T-helper 1 cell treated with Interleukin-12 subunit alpha and Interleukin-12 subunit beta and Interleukin-4 antibody, amounts not matched to agents 30 μg/mL and 1 μg/mL, for 36 hours (primary cell): ENCODE measurements around the gene PNPLA3.

Source experiments
- H3K27ac Mint-ChIP-seq: one replicate; pipeline ENCODE4 v1.8.0; 2021; ENCODE audit warnings: mild to moderate bottlenecking, mixed read lengths
- H3K27me3 Mint-ChIP-seq: one replicate; pipeline ENCODE4 v1.8.0; 2021; ENCODE audit warnings: low read depth, mixed read lengths
- H3K36me3 Mint-ChIP-seq: one replicate; pipeline ENCODE4 v1.8.0; 2021; ENCODE audit warnings: low read depth, mixed read lengths
- H3K4me1 Mint-ChIP-seq: one replicate; pipeline ENCODE4 v1.8.0; 2021; ENCODE audit warnings: low read depth, mixed read lengths
- H3K4me3 Mint-ChIP-seq: one replicate; pipeline ENCODE4 v1.8.0; 2021; ENCODE audit warnings: mild to moderate bottlenecking, moderate library complexity, mixed read lengths
- H3K9me3 Mint-ChIP-seq: one replicate; pipeline ENCODE4 v1.8.0; 2021; ENCODE audit warnings: mixed read lengths

Gene PNPLA3

DNA sequence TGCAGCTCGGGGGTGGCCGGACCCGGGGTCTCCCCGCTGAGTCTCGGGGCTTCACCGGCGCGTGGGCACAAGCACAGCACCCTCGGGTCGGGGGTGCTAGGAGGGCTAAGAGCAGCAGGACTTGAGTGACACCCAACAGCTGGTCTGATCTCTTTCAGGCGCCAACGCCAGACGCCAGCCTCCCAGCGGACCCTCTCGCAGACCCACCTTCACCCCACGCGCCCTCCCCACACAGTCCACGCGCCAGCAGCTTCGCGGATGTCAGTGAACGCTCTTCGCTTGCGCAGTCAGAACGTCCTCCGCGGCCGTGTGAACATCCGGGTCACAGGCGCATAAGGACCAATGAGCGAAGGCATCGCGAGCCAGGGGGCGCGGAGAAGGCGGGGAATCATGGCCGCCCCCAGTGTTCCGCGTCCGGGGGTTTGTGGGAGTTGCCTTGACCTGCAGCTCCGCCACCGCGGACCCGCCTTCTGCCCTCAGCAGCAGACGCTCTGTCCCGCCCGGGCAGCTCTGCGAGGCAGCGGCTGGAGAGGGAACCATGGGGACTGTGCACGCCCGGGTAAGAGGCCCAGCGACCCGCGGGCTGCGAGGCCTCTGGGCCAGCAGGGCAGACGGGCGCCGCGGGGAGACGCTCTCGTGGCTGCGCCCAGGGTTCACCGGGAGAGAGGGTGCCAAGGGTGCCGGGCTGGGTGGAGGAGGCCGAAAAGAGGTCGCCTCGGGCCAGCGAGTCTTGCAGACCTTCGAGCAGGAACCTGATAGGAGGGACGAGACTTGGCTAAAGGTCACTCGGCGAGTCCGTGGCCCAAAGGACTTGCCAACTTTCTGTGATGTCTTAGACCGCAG, 31.7 kb downstream of the PNPLA3 start, which contains the start of gene SAMM50:
TSS of gene SAMM50 (plus strand) at position 403 of the 843 bp plus-strand sequence. CDS start at position 539, 136 bp downstream.
- Mint-ChIP-seq H3K36me3 (peaks cover 3% of the 10 kb centered on the region), H3K9me3 (no peaks in the 10 kb centered on the region), H3K4me3 (peak within 1 kb of the TSS; percentile 95), H3K27me3 (no peaks in the 10 kb centered on the region), H3K4me1 (peaks cover 24% of the 10 kb centered on the region), H3K27ac (peak within 1 kb of the TSS; percentile 93)

DNA sequence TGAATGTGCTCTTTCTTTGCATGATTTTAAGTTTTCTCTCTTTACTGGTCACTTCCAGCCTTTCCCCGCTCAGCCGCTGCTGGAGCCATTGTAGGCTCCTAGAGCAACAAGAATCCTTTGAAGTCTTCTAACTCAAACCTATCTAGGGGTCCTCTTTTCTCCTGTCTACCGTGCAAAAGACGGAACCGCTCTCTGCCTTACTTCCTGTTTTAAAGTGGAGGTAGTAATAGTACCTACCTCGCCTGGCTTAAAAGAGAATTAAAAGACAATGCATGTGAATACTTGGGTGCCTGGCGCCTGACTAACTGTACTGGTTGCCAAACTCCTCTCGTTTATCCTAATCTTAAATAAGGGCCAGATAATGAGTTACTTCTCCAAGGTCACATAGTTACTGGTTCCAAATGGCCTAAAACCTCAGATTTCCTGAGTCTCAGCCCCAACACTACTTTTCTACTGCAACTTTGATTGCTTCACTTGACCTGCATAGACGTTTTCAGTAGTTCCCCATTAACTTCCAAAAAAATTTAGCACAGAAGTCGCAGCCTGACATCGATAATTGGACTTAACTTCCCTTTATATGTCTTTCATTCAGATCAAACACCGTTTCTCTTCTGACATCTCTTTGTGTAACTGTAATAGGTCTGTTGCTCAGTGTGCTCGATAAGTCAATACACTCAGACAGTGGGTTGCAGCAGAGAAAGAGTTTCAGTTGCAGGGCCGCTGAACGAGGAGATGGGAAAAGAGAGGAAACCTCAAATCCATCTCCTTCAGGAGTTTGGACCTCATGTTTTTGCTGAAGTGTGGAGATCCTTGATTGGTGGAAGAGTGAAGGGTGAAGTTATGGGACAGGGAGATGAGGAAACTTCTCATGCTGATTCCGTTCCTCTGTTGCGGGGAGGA, 32.5 kb downstream of the PNPLA3 start:
- peak overlapping the region; percentile 95 for H3K4me3 Mint-ChIP-seq
- peaks cover 24% of the 10 kb centered on the region for H3K4me1 Mint-ChIP-seq

DNA sequence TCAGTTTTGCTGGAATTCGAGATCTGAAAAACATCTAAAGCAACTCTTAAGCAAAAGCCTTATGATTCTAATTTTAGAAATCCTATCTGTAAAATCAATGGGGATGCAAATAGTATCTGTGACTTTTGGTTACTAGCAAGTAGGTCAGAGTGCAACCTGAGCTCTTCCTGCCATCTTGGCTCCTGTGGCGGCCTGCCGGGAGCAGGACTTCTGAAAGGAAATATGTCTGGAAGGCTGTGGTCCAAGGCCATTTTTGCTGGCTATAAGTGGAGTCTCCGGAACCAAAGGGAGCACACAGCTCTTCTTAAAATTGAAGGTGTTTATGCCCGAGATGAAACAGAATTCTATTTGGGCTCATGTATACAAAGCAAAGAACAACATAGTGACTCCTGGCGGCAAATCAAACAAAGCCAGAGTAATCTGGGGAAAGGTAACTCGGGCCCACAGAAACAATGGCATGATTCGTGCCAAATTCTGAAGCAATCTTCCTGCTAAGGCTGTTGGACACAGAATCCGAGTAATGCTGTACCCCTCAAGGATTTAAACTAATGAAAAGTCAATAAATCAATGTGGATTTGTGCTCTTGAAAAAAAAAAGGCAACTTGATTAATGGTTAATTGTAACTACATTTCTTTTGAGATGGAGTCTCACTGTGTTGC, 33.3 kb downstream of the PNPLA3 start:
- no peaks in the 10 kb centered on the region for H3K27me3 Mint-ChIP-seq
- no peaks in the 10 kb centered on the region for H3K9me3 Mint-ChIP-seq
- peaks cover 24% of the 10 kb centered on the region for H3K4me1 Mint-ChIP-seq
- no peak overlapping the region for H3K27ac Mint-ChIP-seq
- peaks cover 3% of the 10 kb centered on the region for H3K36me3 Mint-ChIP-seq
- peak overlapping the region; percentile 95 for H3K4me3 Mint-ChIP-seq

More for the DNA sequence above, 32.5 kb downstream of the PNPLA3 start:
- H3K9me3 Mint-ChIP-seq = no peaks in the 10 kb centered on the region
- no peaks in the 10 kb centered on the region for H3K27me3 Mint-ChIP-seq
- H3K36me3 Mint-ChIP-seq = peaks cover 3% of the 10 kb centered on the region
- peak overlapping the region; percentile 93 for H3K27ac Mint-ChIP-seq

DNA sequence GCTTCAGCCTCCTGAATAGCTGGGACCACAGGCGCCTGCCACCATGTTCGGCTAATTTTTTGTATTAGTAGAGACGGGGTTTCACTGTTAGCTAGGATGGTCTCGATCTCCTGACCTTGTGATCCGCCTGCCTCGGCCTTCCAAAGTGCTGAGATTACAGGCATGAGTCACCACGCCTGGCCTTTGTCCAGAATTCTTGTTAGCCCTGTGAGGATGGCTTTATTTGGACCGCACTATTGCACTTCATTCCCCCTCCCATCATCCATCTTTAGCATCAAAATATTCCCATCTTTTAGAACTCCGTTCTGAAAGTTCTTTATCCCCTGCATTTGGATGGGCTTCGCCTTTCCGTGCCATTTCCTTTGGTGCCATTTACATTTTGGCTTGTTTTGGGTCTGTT, 34.3 kb downstream of the PNPLA3 start:
- Mint-ChIP-seq H3K4me3 (peak overlapping the region; percentile 27), H3K27me3 (no peaks in the 10 kb centered on the region), H3K9me3 (no peaks in the 10 kb centered on the region), H3K27ac (no peak overlapping the region), H3K4me1 (peaks cover 24% of the 10 kb centered on the region), H3K36me3 (peaks cover 3% of the 10 kb centered on the region)

DNA sequence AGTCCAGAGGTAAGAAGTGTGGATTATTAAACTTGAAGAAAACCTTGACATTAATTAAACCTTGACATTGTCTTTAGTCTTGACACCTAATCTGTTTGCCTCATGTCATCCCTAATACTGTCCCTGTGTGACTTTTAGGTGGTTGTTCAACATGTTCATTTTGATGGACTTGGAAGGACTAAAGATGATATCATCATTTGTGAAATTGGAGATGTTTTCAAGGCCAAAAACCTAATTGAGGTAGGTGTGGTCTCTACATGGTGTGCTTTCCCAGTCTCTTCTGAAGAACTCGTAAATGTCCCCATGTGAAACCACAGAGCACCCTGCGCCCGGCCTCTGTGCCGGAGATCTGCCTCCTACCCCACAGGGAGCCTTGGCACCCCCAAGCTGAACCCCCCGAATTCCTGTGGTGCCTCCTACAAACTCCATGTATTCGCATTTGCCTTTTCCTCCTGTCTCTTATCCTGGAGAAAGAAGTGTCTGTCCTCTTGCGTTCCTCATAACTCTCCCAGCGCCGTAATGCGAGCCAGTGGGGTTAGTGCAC, 40.8 kb downstream of the PNPLA3 start:
- peaks cover under 1% of the 10 kb centered on the region for H3K4me1 Mint-ChIP-seq
- H3K27me3 Mint-ChIP-seq = no peaks in the 10 kb centered on the region
- H3K36me3 Mint-ChIP-seq = peaks cover 26% of the 10 kb centered on the region
- H3K9me3 Mint-ChIP-seq = no peaks in the 10 kb centered on the region
- H3K4me3 Mint-ChIP-seq = no peak overlapping the region
- H3K27ac Mint-ChIP-seq = no peak overlapping the region

DNA sequence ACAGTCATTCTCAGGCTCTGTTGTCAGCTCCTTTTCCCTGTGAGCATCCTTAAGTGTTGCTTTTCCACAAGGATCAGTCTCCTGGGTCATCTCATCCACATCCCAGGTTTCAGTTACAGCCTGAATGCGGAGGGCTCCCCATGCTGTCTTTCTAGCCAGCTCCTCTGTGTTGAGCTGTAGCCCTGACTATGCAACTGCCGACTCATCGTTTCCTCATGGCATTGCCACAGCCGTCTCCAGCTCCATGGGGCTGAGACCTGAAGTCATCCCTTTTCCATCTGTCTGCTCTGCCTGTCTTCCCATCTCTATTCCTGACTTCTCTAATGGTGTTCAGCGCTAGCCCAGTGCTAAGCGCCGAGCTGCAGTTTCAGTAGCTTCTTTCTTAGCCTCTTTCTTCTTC, 43.5 kb downstream of the PNPLA3 start:
- Mint-ChIP-seq H3K27ac (no peak overlapping the region), H3K4me1 (peaks cover 2% of the 10 kb centered on the region), H3K4me3 (no peak overlapping the region), H3K27me3 (no peaks in the 10 kb centered on the region), H3K9me3 (no peaks in the 10 kb centered on the region), H3K36me3 (peaks cover 34% of the 10 kb centered on the region)

DNA sequence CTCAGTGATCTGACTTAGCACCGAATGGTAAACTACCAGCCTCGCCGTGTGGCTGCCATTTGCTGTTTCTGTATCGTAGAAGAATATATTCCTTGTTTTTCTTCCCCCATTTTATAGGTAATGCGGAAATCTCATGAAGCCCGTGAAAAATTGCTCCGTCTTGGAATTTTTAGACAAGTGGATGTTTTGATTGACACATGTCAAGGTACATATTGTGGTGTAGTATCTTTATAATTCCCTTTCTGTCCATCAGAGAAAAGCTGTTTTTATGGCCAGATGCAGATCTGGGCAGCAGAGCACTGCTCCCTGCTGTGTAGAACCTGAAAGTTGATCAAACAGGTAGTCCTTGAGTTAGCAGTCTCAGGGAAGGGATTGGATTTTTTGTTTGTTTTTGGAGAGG, 45.0 kb downstream of the PNPLA3 start:
- Mint-ChIP-seq H3K27ac (no peak overlapping the region), H3K4me1 (peaks cover 2% of the 10 kb centered on the region), H3K9me3 (no peaks in the 10 kb centered on the region), H3K36me3 (peaks cover 32% of the 10 kb centered on the region), H3K27me3 (no peaks in the 10 kb centered on the region), H3K4me3 (no peak overlapping the region)

DNA sequence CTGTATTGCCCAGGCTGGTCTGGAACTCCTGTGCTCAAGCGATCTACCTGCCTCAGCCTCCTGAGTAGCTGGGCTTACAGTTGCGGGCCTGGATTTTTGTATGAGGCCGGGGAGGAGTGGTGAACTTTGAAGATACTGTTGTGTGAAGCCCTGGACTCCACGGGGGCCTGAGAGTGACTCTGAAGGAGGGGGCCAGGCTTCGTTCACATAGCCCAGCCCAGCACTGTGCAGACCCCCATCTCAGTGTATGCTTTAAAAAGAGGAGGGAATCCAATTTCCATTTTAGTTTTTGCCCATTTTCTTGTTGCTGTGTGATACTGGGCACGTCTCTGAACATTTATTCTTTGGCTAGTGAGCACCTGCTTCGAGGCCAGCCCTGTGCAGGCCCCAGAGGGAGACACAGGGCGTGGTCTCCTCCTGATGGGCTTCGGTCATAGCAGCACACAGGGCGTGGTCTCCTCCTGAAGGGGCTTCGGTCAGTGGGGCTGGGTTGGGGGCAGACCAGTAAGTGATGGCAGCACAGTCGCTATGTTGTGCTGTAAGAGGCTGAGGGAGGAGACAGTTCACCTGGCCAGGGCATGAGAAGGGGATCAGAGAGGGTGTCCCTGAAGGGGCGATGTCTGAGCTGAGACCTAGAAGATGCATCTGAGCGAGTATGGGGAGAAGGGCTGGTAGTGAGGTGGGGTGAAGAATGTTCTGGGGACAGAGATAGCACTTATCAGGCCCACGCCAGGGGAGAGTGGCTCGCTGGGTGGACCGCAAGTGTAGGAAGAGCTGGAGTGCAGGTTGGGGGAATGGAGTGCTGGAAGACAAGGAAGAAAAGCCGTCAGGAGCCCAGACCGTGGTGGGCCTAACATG, 45.6 kb downstream of the PNPLA3 start:
- peaks cover 2% of the 10 kb centered on the region for H3K4me1 Mint-ChIP-seq
- H3K9me3 Mint-ChIP-seq = no peaks in the 10 kb centered on the region
- no peaks in the 10 kb centered on the region for H3K27me3 Mint-ChIP-seq
- H3K4me3 Mint-ChIP-seq = no peak overlapping the region
- no peak overlapping the region for H3K27ac Mint-ChIP-seq
- H3K36me3 Mint-ChIP-seq = peaks cover 34% of the 10 kb centered on the region

DNA sequence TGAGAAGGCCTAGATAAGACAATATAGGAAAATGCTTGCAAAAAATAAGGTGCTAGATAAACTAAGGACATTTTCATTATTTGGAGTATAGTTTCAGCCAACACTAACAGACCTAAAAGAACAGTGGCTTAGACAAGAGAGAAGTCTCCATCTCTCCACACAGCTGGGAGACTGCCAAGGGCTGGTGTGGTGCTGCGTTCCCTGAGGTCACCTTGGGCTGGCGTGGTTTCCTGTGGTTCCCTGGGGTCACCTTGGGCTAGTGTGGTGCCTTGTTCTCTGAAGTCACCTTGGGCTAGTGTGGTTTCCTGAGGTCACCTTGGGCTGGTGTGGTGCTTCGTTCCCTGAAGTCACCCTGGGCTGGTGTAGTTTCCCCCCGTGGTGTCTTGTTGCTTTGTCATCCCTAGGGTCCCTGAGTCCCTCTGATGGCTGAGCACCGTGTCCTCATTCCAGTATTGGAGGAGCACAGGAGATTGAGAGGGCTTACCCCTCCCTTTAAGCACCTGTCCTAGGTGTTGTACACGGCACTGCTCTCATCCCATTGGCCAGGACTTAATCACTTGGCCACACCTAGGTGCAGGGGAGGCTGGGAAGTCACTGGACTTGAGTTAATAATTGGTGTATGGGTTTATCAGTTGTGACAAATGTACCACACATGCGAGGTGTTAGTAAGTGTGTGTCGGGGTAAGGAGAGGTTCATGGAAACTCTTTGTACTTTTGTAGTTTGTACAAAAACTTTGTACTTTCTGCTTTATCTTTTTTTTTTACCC, 46.6 kb downstream of the PNPLA3 start:
- Mint-ChIP-seq H3K36me3 (peaks cover 32% of the 10 kb centered on the region), H3K27ac (no peak overlapping the region), H3K4me1 (peaks cover 2% of the 10 kb centered on the region), H3K9me3 (no peaks in the 10 kb centered on the region), H3K4me3 (no peak overlapping the region), H3K27me3 (no peaks in the 10 kb centered on the region)

DNA sequence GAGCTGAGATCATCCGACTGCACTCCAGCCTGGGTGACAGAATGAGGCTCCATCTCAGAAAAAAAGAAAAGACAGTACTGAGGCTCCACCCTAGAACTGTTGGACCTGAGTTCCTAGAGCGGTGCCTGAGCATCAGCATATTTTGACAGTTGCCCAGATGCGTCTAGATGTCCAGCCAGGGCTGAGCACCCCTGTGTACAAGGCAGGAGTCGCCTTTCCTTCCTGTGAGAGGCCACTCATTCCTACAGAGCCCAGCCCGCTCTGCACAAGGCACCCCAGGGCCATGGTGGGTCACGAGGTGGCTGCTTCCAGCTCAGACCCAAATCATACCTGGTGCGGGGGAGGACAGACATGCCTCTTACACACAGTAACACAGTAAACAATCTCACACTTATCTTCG, 47.5 kb downstream of the PNPLA3 start:
- Mint-ChIP-seq H3K36me3 (peaks cover 31% of the 10 kb centered on the region), H3K4me3 (no peak overlapping the region), H3K4me1 (peaks cover 2% of the 10 kb centered on the region)

DNA sequence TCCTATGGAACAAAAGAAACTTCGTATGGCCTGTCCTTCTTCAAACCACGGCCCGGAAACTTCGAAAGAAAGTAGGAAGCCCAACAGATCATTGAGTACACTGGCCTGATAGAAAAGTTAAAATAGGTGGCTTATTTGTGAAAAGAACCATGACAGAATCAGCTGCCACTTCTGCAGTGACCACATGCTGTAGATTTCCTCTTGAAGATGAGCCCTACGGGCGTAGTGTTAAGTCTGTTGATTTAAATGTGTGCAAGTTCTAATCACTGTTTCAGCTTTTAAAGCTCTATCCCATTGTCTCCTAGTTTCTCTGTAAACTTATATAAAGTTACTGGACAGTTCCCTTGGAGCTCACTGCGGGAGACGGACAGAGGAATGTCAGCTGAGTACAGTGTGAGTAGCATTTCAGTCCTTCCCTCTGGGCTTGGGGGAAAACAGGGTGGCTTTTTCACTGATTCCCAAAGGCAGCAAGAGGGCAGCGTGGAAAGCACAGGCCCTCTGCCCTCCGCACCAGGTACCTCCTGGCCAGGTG, 49.4 kb downstream of the PNPLA3 start:
- Mint-ChIP-seq H3K27me3 (no peaks in the 10 kb centered on the region), H3K27ac (no peak overlapping the region), H3K4me1 (peaks cover 2% of the 10 kb centered on the region), H3K36me3 (peaks cover 25% of the 10 kb centered on the region), H3K4me3 (no peak overlapping the region), H3K9me3 (no peaks in the 10 kb centered on the region)

More for the DNA sequence above, 47.5 kb downstream of the PNPLA3 start:
- H3K9me3 Mint-ChIP-seq = no peaks in the 10 kb centered on the region
- no peak overlapping the region for H3K27ac Mint-ChIP-seq
- H3K27me3 Mint-ChIP-seq = no peaks in the 10 kb centered on the region

DNA sequence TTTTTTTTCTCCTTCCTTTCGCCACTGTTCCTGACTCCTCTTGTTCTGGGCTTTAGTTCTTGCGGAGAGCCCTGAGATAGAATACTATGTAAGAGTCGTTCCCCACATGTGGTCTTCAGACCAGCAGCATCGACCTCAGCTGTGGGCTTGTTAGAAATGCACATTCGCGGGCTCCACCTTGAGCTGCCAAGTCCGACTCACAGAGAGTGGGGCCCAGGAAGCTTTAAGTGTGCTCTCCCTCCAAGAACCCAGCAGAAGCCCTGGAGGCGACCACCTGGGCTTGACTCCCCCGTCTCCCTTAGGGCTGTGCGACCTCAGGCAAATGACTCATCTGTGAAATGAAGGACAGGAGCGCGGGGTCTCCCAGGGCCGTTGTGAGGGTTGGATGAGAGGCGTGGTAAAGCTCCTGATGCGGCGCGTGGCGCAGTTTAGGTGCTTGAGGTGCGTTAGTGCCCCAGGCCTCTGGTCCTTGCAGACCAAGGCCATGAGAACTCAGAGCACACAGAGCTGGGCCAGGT, 50.5 kb downstream of the PNPLA3 start:
- Mint-ChIP-seq H3K36me3 (peaks cover 21% of the 10 kb centered on the region), H3K4me1 (peaks cover 2% of the 10 kb centered on the region), H3K27ac (no peak overlapping the region)

More for the DNA sequence above, 50.5 kb downstream of the PNPLA3 start:
- Mint-ChIP-seq H3K9me3 (no peaks in the 10 kb centered on the region), H3K27me3 (no peaks in the 10 kb centered on the region), H3K4me3 (no peak overlapping the region)
